ENCODE data around the gene BIN1. TPM values are rescaled to one million over a fixed set of nuclear protein-coding genes. Genes with fewer than 3 reads are reported as not detected.

Gene BIN1
- total RNA-seq, 1 experiment from 2014 or later, result 31.8 TPM

DNA sequence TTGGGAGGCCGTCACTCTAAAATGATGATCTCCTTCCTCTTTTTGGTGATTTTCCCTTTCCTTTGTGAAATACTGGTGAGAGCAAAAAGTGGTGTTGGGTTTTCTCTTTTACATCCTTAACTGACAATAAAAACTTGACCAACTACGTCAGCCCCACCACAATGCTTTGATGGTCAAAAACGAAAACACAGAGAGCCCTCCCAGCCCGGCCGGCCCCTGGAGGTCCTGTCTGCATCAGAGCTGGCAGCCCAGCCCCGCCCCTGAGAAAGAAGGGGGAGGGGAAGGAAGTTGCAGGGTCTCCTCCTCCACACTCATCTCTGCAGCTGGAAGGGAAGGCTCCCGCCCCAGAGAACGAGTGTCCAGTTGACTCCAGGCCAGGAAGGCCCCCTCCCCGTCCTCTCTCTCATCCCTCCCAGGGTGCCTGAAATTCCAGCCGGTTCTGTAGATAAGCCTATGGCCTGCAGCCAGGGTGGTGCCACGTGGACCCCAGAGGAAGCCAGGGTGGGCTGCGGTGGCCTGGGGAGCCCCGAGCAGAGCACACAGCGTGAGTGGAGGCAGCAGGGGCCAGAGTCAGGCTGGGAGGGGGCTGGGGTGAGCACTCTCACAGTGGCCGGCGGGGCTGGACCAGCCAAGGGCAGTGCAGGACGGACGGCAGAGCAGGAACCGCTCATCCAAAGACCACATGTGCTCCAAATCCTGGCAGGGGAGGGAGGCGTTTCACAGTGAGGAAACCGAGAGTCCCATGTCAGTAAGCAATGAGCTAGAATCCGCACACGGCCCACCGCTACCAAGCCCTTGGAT is 19.8 kb downstream of the BIN1 start (continued):
- TF ChIP-seq ELF1 (IDR thresholded peaks at IDR 0.05; ENCODE audit: borderline replicate concordance, low read depth) (no peak), CEBPB (IDR thresholded peaks at IDR 0.05; ENCODE audit: low read depth) (no peak)

DNA sequence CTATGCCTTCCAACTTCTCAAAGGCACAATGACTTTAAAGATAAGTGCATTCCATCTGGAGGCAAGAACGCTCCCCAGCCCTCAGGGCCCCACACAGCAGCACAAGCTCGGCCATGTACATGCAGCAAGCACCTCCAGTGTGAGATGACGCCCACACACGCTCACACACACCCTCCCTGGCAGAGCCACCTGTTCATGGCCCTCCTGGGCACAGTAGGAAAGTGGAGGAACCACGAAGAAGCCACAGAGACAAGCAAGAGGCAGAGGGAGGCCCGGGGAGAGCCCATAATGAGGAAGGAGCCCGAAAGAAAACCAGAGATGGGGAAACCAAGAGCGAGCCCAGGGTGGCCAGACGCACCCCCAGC is 21.7 kb downstream of the BIN1 start:
- Histone ChIP-seq H3K4me1 (ENCODE audit: control insufficient read depth in 1 of 2, insufficient read depth in 2 of 2, low read length in 2 of 2) (peaks cover 14 to 39% of the 10 kb centered on the region in 2 experiments; a peak in 3 of 4 replicates), H3K36me3 (ENCODE audit: control insufficient read depth in 1 of 2, insufficient read depth in 2 of 2, low read length in 2 of 2) (no peaks in the 10 kb centered on the region), H3K27me3 (ENCODE audit: insufficient read depth, low read length) (no peaks in the 10 kb centered on the region), H3K79me2 (ENCODE audit: insufficient read depth, low read length) (no peaks in the 10 kb centered on the region), H2AFZ (ENCODE audit: low read depth, low read length, poor library complexity, severe bottlenecking) (no peak overlapping the region), H3K4me3 (replicated peaks in 1 of 2; ENCODE audit: low read depth in 1 of 2, low read length in 2 of 2) (no peak overlapping the region), H3K9me2 (ENCODE audit: insufficient read depth) (no peaks in the 10 kb centered on the region), H3K4me2 (ENCODE audit: low read length) (no peak overlapping the region), H3K9me3 (ENCODE audit: control insufficient read depth in 1 of 2, insufficient read depth in 1 of 2, low read depth in 1 of 2, low read length in 2 of 2) (no peaks in the 10 kb centered on the region), H3K27ac (ENCODE audit: low read depth, low read length) (no peak overlapping the region), H4K20me1 (ENCODE audit: insufficient read depth) (no peaks in the 10 kb centered on the region), H3K9ac (ENCODE audit: low read length) (no peak overlapping the region)
- POLR2A ChIA-PET, result no interaction called here
- no TSS peak for BruUV-seq (replicated peaks)
- TF ChIP-seq EZH2phosphoT487 (IDR thresholded peaks at IDR 0.05; ENCODE audit: borderline replicate concordance) (no peak), ELF1 (IDR thresholded peaks at IDR 0.05; ENCODE audit: borderline replicate concordance, low read depth) (no peak), EZH2 (IDR thresholded peaks at IDR 0.05) (no peak), TCF7L2 (IDR thresholded peaks at IDR 0.05; ENCODE audit: borderline replicate concordance, extremely low read depth, insufficient read depth, insufficient read length) (no peak), ZNF274 (IDR thresholded peaks at IDR 0.05; ENCODE audit: low read depth, low read length) (no peak)
- DNase-seq (ENCODE audit: low read depth, low spot score), result no peak
- intact Hi-C loops (cut with micrococcal nuclease), result no loop called here
- RAD21 ChIA-PET (ENCODE audit: low non-redundant PET in 1 of 2, low total read pairs in 2 of 2, uncharacterized antibody in 2 of 2, unreplicated experiment in 2 of 2), result no interaction called here
- CTCF ChIA-PET, result interaction anchor here (0.9 to 2.4 kb wide), 2 partner anchors 18 to 112 kb away, joined by 4 to 9 read pairs; no protein-coding TSS in a partner anchor
- ATAC-seq, result no peak
